ENCODE data around the gene RPTOR. TPM values are rescaled to one million over a fixed set of nuclear protein-coding genes. Genes with fewer than 3 reads are reported as not detected.

RPTOR gene
- total and polyA plus RNA-seq, 2 donors (not counting 3 experiments of a cell fraction or from before 2014, with no cell fraction given): 10.7 to 41.8 TPM

DNA sequence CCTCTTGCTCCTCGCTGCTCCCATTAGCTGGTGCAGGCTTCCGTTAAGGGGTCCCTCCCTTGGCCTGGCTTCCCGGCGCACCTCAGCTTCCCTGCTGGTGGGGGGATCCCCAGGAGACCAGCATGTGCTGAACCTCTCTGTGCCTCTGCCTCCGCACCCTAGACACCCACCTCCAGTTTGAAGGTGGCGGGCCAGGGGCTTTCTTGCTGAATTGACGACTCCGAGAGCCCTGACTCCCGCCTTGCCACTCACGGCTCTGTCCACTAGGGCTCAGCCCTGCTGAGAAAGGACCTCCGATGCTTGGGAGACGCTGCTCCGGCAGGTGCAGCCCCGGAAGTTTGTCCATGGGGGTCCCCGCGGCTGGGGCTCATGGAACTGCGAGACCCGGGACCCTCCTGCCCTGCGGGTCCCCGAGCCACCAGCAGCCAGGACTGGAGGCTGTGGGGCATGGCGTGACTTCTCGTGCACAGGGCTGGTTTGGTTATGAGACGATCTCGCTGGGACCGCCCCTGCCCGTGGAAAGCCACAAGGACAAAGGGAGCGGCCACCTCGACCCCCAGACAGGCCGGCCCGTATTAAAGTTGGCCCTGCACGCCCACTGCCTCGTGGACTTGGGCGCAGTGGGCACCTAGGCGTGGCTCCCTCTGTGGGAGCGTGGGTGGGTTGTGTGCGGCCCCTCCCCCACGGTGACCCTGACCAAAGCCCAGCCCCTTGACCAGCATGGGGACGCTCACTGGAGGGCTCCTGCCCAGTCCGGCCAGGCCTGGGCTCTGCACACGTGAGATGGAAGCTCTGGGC lies 455.1 kb downstream of the RPTOR start:
- dilution Hi-C loops (cut with MboI; ENCODE audit: extremely low pct_ligation_motif_present, low sequenced_read_pairs): no loop called here
- no TSS peak for BruUV-seq (replicated peaks)
- Histone ChIP-seq H2AFZ (ENCODE audit: low read depth, low read length) (no peak overlapping the region), H3K79me2 (ENCODE audit: control insufficient read depth, insufficient read depth, low read length) (no peaks in the 10 kb centered on the region), H4K20me1 (replicated peaks; ENCODE audit: control insufficient read depth, extremely low read depth, insufficient read depth, low read length) (no peaks in the 10 kb centered on the region), H3K4me3 (replicated peaks in 1 of 3; ENCODE audit: insufficient read depth in 1 of 3, low read depth in 1 of 3, low read length in 3 of 3) (no peak overlapping the region), H3K36me3 (ENCODE audit: control insufficient read depth in 2 of 2, extremely low read depth in 1 of 2, insufficient read depth in 2 of 2, low read length in 2 of 2) (peaks cover 3 to 42% of the 10 kb centered on the region in 2 experiments), H3K4me1 (ENCODE audit: control insufficient read depth, extremely low read depth, insufficient read depth, low read length) (peaks cover 3% of the 10 kb centered on the region), H3K27ac (ENCODE audit: insufficient read depth, low read depth, low read length) (no peak overlapping the region), H3K4me2 (ENCODE audit: insufficient read depth, low read length) (no peak overlapping the region), H3K9ac (replicated peaks; ENCODE audit: extremely low read depth, insufficient read depth, low read length) (no peak overlapping the region), H3K9me1 (replicated peaks; ENCODE audit: control insufficient read depth, extremely low read depth, insufficient read depth, low read length) (no peaks in the 10 kb centered on the region), H3K9me3 (replicated peaks; ENCODE audit: control insufficient read depth, insufficient read depth, low read length) (no peaks in the 10 kb centered on the region), H3K27me3 (ENCODE audit: control insufficient read depth in 2 of 2, insufficient read depth in 2 of 2, low read length in 2 of 2) (peaks cover 14 to 18% of the 10 kb centered on the region in 2 experiments)
- intact Hi-C loops (cut with micrococcal nuclease): no loop called here
- no peak for DNase-seq (ENCODE audit: low read depth, low spot score)
- no peak for FAIRE-seq
- CTCF ChIA-PET: interaction anchor here (1.4 kb wide), 1 partner anchor 11 kb away, joined by 4 read pairs; no protein-coding TSS in a partner anchor
- TF ChIP-seq, protein P1, sequence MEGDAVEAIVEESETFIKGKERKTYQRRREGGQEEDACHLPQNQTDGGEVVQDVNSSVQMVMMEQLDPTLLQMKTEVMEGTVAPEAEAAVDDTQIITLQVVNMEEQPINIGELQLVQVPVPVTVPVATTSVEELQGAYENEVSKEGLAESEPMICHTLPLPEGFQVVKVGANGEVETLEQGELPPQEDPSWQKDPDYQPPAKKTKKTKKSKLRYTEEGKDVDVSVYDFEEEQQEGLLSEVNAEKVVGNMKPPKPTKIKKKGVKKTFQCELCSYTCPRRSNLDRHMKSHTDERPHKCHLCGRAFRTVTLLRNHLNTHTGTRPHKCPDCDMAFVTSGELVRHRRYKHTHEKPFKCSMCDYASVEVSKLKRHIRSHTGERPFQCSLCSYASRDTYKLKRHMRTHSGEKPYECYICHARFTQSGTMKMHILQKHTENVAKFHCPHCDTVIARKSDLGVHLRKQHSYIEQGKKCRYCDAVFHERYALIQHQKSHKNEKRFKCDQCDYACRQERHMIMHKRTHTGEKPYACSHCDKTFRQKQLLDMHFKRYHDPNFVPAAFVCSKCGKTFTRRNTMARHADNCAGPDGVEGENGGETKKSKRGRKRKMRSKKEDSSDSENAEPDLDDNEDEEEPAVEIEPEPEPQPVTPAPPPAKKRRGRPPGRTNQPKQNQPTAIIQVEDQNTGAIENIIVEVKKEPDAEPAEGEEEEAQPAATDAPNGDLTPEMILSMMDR (IDR thresholded peaks at IDR 0.05; ENCODE audit: extremely low read depth in 1 of 2, insufficient read depth in 1 of 2, low read depth in 1 of 2, low read length in 2 of 2): no peak
- TF ChIP-seq EZH2 (IDR thresholded peaks at IDR 0.05; ENCODE audit: borderline replicate concordance, low read depth, low read length, severe bottlenecking): no peak
- TF ChIP-seq, protein P2, sequence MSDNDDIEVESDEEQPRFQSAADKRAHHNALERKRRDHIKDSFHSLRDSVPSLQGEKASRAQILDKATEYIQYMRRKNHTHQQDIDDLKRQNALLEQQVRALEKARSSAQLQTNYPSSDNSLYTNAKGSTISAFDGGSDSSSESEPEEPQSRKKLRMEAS (IDR thresholded peaks at IDR 0.05; ENCODE audit: insufficient read depth, insufficient read length): no peak
- no peak for TF ChIP-seq FOS (IDR thresholded peaks at IDR 0.05; ENCODE audit: borderline replicate concordance, insufficient read depth, low read length)
- no peak for TF ChIP-seq JUN (IDR thresholded peaks at IDR 0.05; ENCODE audit: borderline replicate concordance, insufficient read depth, insufficient read length, low read depth)
- TF ChIP-seq POLR2A (IDR thresholded peaks at IDR 0.05; ENCODE audit: low read depth, low read length): no peak
- TF ChIP-seq MYC (IDR thresholded peaks at IDR 0.05; ENCODE audit: low read depth, low read length): no peak
- no peak for TF ChIP-seq GATA2 (IDR thresholded peaks at IDR 0.05; ENCODE audit: insufficient read depth, insufficient read length, low read depth, low read length)
- no peak for TF ChIP-seq POLR2AphosphoS5 (IDR thresholded peaks at IDR 0.05; ENCODE audit: insufficient read depth, low read depth, low read length)
- POLR2A ChIA-PET: no interaction called here

Measured in endothelial cell of umbilical vein (primary cell).